SK-N-SH (cell line): ENCODE data around the gene HPN. TPM values are rescaled to one million over a fixed set of nuclear protein-coding genes. Genes with fewer than 3 reads are reported as not detected.

Source experiments
- CTCF ChIA-PET: fragments of 300-600, 350-600 bp; formaldehyde crosslinking; extraction: SDS; loops from one replicate; lab custom pipeline; 2021; lab: Yijun Ruan, JAX
- POLR2A ChIA-PET: fragments of 350-600 bp; sonication (Branson Sonifier 250); formaldehyde crosslinking; extraction: SDS; loops from one replicate; lab custom pipeline; 2020; ENCODE audit warnings: antibody characterized with exemption, inconsistent platforms; lab: Yijun Ruan, JAX
- DNase-seq: peaks from one replicate; pipeline ENCODE4 v3.0.0; 2012
- H2AFZ ChIP-seq: fragments of 200-600 bp; sonication (generic); 2 replicates; pipeline ENCODE4 v1.8.1; 2016; ENCODE audit warnings: antibody characterized with exemption, mild to moderate bottlenecking, low read depth
- H3F3A ChIP-seq: fragments of 200-600 bp; sonication (generic); replicated peaks from 2 replicates; pipeline ENCODE3; 2016; ENCODE audit warnings: antibody characterized with exemption, mild to moderate bottlenecking; ENCODE audit not compliant: insufficient read depth
- H3K27ac ChIP-seq, 2 experiments: fragments of 200-500 bp in 1 of 2; fragments of 200-600 bp in 1 of 2; sonication (Bioruptor generic) in 1 of 2; sonication (generic), shearing (Covaris generic) in 1 of 2; 2 replicates each; pipeline versions ENCODE4 v1.5.1 to v1.6.1; 2014 to 2016; ENCODE audit warnings: low read depth in 2 of 2, inconsistent platforms in 1 of 2, low read length in 1 of 2, mild to moderate bottlenecking in 1 of 2, mixed read lengths in 1 of 2
- H3K27me3 ChIP-seq: fragments of 200-600 bp; sonication (generic), shearing (Covaris generic); 2 replicates; pipeline ENCODE4 v1.6.1; 2016; ENCODE audit warnings: mixed run types; ENCODE audit not compliant: insufficient read depth
- H3K36me3 ChIP-seq, 2 experiments: fragments of 200-500 bp in 1 of 2; fragments of 200-600 bp in 1 of 2; sonication (Bioruptor generic) in 1 of 2; sonication (generic) in 1 of 2; replicated peaks in 1 of 2; 2 replicates each; pipeline versions ENCODE3 to v1.5.1; 2014 to 2016; ENCODE audit warnings: low read length in 1 of 2, mild to moderate bottlenecking in 1 of 2; ENCODE audit not compliant: insufficient read depth in 2 of 2, control insufficient read depth in 1 of 2
- H3K4me1 ChIP-seq, 2 experiments: fragments of 200-500 bp in 1 of 2; fragments of 200-600 bp in 1 of 2; sonication (Bioruptor generic) in 1 of 2; sonication (generic), shearing (Covaris generic) in 1 of 2; 2 replicates each; pipeline versions ENCODE4 v1.5.1 to v1.6.1; 2014 to 2016; ENCODE audit warnings: low read depth in 1 of 2, low read length in 1 of 2, mixed run types in 1 of 2; ENCODE audit not compliant: insufficient read depth in 2 of 2, control insufficient read depth in 1 of 2
- H3K4me2 ChIP-seq: fragments of 200-600 bp; sonication (generic), shearing (Covaris generic); 2 replicates; pipeline ENCODE4 v1.6.1; 2017; ENCODE audit warnings: mixed run types
- H3K4me3 ChIP-seq, 2 experiments: fragments of 200-500 bp in 1 of 2; fragments of 200-600 bp in 1 of 2; sonication (Bioruptor generic) in 1 of 2; sonication (generic), shearing (Covaris generic) in 1 of 2; 2 replicates each; pipeline versions ENCODE4 v1.5.1 to v1.8.1; 2014 to 2016; ENCODE audit warnings: low read depth in 2 of 2, inconsistent platforms in 1 of 2, low read length in 1 of 2, mild to moderate bottlenecking in 1 of 2, mixed read lengths in 1 of 2, moderate library complexity in 1 of 2
- H3K79me2 ChIP-seq: fragments of 200-600 bp; sonication (generic); 2 replicates; pipeline ENCODE4 v1.8.1; 2017; ENCODE audit warnings: mild to moderate bottlenecking; ENCODE audit not compliant: insufficient read depth
- H3K9ac ChIP-seq: fragments of 200-600 bp; sonication (generic); 2 replicates; pipeline ENCODE4 v1.6.1; 2017; ENCODE audit warnings: mixed run types
- H3K9me2 ChIP-seq: fragments of 200-600 bp; sonication (generic); 2 replicates; pipeline ENCODE4 v1.6.1; 2017; ENCODE audit warnings: mixed run types
- H3K9me3 ChIP-seq: fragments of 200-600 bp; sonication (generic); 2 replicates; pipeline ENCODE4 v1.6.1; 2017; ENCODE audit warnings: mixed run types, mild to moderate bottlenecking, moderate library complexity
- H4K20me1 ChIP-seq: fragments of 200-600 bp; sonication (generic); 2 replicates; pipeline ENCODE4 v1.6.1; 2017; ENCODE audit warnings: mild to moderate bottlenecking, mixed run types; ENCODE audit not compliant: insufficient read depth
- CTCF ChIP-seq: fragments of 200-600 bp; sonication (generic); IDR thresholded peaks from 2 replicates; pipeline ENCODE4 v1.6.1; 2017; ENCODE audit warnings: antibody characterized with exemption, mild to moderate bottlenecking, moderate library complexity
- ELF1 ChIP-seq: IDR thresholded peaks from 2 replicates; pipeline ENCODE4 v1.4.0; 2012
- FOSL2 ChIP-seq: IDR thresholded peaks from 2 replicates; pipeline ENCODE4 v1.4.0; 2012; ENCODE audit warnings: low read depth, mild to moderate bottlenecking, moderate library complexity, borderline replicate concordance
- MXI1 ChIP-seq: IDR thresholded peaks from 2 replicates; pipeline ENCODE4 v1.6.1; 2012; ENCODE audit warnings: mild to moderate bottlenecking, low read depth, low read length, improper control_type of control experiment
- NFIC ChIP-seq: IDR thresholded peaks from 2 replicates; pipeline ENCODE4 v1.4.0; 2012; ENCODE audit warnings: borderline replicate concordance
- PBX3 ChIP-seq: IDR thresholded peaks from 2 replicates; pipeline ENCODE4; 2012
- RCOR1 ChIP-seq: fragments of 150-350 bp; IDR thresholded peaks from 2 replicates; pipeline ENCODE4 v1.6.1; 2017; ENCODE audit warnings: antibody characterized with exemption, low read length
- REST ChIP-seq: IDR thresholded peaks from 2 replicates; pipeline ENCODE4 v1.6.1; 2012; ENCODE audit warnings: mild to moderate bottlenecking, low read depth, low read length, moderate library complexity
- SMC3 ChIP-seq: IDR thresholded peaks from 2 replicates; pipeline ENCODE4 v1.6.1; 2012; ENCODE audit warnings: low read depth, low read length, improper control_type of control experiment
- TAF1 ChIP-seq: IDR thresholded peaks from 2 replicates; pipeline ENCODE4 v1.6.1; 2012; ENCODE audit warnings: low read depth, mild to moderate bottlenecking, low read length, moderate library complexity, borderline replicate concordance
- TCF12 ChIP-seq: IDR thresholded peaks from 2 replicates; pipeline ENCODE4 v1.4.0; 2012
- USF1 ChIP-seq: IDR thresholded peaks from 2 replicates; pipeline ENCODE4 v1.4.0; 2012; ENCODE audit warnings: low read depth, borderline replicate concordance
- WGBS: methylation state at CpG from one replicate; pipeline ENCODE4 v1.1.6; 2017; ENCODE audit warnings: low lambda C conversion rate; 5-methylcytosine and 5-hydroxymethylcytosine counted together
- polyA plus RNA-seq, 3 experiments: library from polyadenylated mRNA; depleted of rRNA; stranded (reverse); fragments of >200 nt; gene quantifications; 2 replicates each; pipeline ENCODE4 v1.2.3, GENCODE V29; 2012

Gene HPN
- polyA plus RNA-seq, 1 of the 3 experiments (the other 2 are of a cell fraction) = 0.05 TPM

GRCh38 chr19:35069696-35070095 is 28.2 kb downstream of the HPN start (continued):
- TF ChIP-seq ELF1 (no peak), CTCF (no peak), RCOR1 (no peak), NFIC (no peak)

GRCh38 chr19:35070471-35070870 is 28.9 kb downstream of the HPN start:
- DNase-seq = no peak
- CTCF ChIA-PET = interaction anchor here (1.2 to 3.9 kb wide), 5 partner anchors 20 to 76 kb away, joined by 4 to 27 read pairs (median 13); partner anchors contain the start of genes FXYD7 and LGI4
- Histone ChIP-seq H3K9me2 (no peaks in the 10 kb centered on the region), H3K4me1 (no peaks in the 10 kb centered on the region; a peak in 1 of 4 replicates), H3K4me2 (no peak overlapping the region), H3K9ac (no peak overlapping the region), H3K27ac (no peak overlapping the region), H3K27me3 (no peaks in the 10 kb centered on the region), H3F3A (no peaks in the 10 kb centered on the region), H3K9me3 (no peaks in the 10 kb centered on the region), H3K36me3 (no peaks in the 10 kb centered on the region), H3K4me3 (no peak overlapping the region; a peak in 1 of 4 replicates), H4K20me1 (no peaks in the 10 kb centered on the region), H3K79me2 (no peaks in the 10 kb centered on the region), H2AFZ (no peak overlapping the region)
- POLR2A ChIA-PET = no interaction called here
- TF ChIP-seq PBX3 (no peak), RCOR1 (no peak), SMC3 (no peak), REST (no peak), CTCF (no peak), MXI1 (no peak), TCF12 (no peak), TAF1 (no peak), FOSL2 (no peak), USF1 (no peak)
- 9% methylated on average over 3 of the region's 3 CpGs for WGBS
